Transverse colon (tissue), 3 donors: ENCODE measurements around the gene PKN1.

Experiments
- POLR2A ChIP-seq: fragments of 450-650 bp; IDR thresholded peaks from one replicate; pipeline ENCODE4 v1.6.1; 2016; ENCODE audit warnings: antibody characterized with exemption, mild to moderate bottlenecking, moderate library complexity
- TF ChIP-seq, protein P1 (sequence below), 5 experiments: fragments of 200-600 bp in 3 of 5; fragments of 450-650 bp in 2 of 5; sonication (generic) in 3 of 5; IDR thresholded peaks; 1 replicate in 2 of 5; 2 replicates in 3 of 5; pipeline ENCODE4 v1.5.1; 2016 to 2017; ENCODE audit warnings: antibody characterized with exemption in 5 of 5, inconsistent platforms in 3 of 5, mild to moderate bottlenecking in 2 of 5, moderate library complexity in 1 of 5

DNA sequence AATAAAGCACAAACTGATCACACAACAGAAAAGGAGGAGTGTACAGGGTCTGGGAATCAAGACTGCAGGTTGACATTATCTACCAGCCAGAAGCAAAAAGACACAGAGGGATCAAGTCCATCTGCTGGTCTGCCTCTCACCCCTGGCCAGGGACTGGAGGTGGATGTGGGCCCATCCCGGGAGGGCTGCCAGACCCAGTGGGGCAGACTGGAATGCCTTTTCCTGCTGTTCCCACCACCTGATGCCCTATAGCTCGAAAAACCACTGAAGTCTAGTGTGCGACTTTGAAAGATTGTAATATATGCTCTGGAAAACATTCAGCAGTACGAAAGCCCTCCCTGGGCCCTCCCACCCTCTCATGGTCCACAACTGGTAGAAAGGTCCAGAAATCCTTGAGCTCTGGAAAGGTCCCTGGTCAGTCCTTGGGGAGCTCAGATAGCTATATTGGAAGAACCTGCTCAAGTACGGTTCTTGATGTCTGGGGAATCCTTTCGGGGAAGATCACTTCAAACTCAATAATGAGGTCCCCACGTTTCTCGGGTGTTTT, 82.5 kb downstream of the PKN1 start:
- TF ChIP-seq, protein P1, sequence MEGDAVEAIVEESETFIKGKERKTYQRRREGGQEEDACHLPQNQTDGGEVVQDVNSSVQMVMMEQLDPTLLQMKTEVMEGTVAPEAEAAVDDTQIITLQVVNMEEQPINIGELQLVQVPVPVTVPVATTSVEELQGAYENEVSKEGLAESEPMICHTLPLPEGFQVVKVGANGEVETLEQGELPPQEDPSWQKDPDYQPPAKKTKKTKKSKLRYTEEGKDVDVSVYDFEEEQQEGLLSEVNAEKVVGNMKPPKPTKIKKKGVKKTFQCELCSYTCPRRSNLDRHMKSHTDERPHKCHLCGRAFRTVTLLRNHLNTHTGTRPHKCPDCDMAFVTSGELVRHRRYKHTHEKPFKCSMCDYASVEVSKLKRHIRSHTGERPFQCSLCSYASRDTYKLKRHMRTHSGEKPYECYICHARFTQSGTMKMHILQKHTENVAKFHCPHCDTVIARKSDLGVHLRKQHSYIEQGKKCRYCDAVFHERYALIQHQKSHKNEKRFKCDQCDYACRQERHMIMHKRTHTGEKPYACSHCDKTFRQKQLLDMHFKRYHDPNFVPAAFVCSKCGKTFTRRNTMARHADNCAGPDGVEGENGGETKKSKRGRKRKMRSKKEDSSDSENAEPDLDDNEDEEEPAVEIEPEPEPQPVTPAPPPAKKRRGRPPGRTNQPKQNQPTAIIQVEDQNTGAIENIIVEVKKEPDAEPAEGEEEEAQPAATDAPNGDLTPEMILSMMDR (IDR thresholded peaks at IDR 0.05), result no peak
- TF ChIP-seq POLR2A, result no peak
